Testis (tissue), 3 donors: ENCODE results near the gene ATL2. TPM values are rescaled to one million over a fixed set of nuclear protein-coding genes. Genes with fewer than 3 reads are reported as not detected.
A peak's percentile ranks its signal among the peaks of the same experiment; 100 is the strongest.

Experiments
- DNase-seq: peaks from one replicate; pipeline ENCODE4 v3.0.0-alpha.2; 2019
- H3K27ac ChIP-seq, 2 donors: fragments of 200-600 bp; sonication (generic); one replicate each; pipeline ENCODE4 v1.5.1; 2019
- H3K27me3 ChIP-seq: fragments of 200-600 bp; sonication (generic); one replicate; pipeline ENCODE4 v1.5.1; 2019
- H3K36me3 ChIP-seq: fragments of 200-600 bp; sonication (generic); one replicate; pipeline ENCODE4 v1.5.1; 2017; ENCODE audit warnings: low read depth; ENCODE audit errors: missing control alignments
- H3K4me1 ChIP-seq: fragments of 200-600 bp; sonication (generic); one replicate; pipeline ENCODE4 v1.5.1; 2019
- H3K4me3 ChIP-seq, 2 donors: fragments of 200-600 bp; sonication (generic); one replicate each; pipeline ENCODE4 v1.5.1; 2017 to 2019
- H3K9me3 ChIP-seq: fragments of 200-600 bp; sonication (generic); one replicate; pipeline ENCODE4 v1.5.1; 2017
- POLR2A ChIP-seq: fragments of 450-650 bp; IDR thresholded peaks from one replicate; pipeline ENCODE4 v1.6.1; 2017; ENCODE audit warnings: antibody characterized with exemption, mild to moderate bottlenecking, moderate library complexity
- WGBS, 2 donors: methylation state at CpG; one replicate each; pipeline ENCODE4 v1.1.5; 2018; 5-methylcytosine and 5-hydroxymethylcytosine counted together
- intact Hi-C: fragments of 100-400 bp; cut with DNase I; formaldehyde crosslinking; loops from one replicate; pipeline ENCODE4 v1.15.1; 2023; ENCODE audit warnings: low total_unique reads
- polyA plus RNA-seq: library from polyadenylated mRNA; stranded (reverse); fragments of 350-450 nt; fragmentation: Illumina TruSeq; extraction: RNeasy Lipid Tissue Mini Kit (QIAGEN cat#74804); gene quantifications from one replicate; pipeline ENCODE4 v1.2.3, GENCODE V29; 2014; ENCODE audit warnings: low read depth, low replicate concordance; ENCODE audit not compliant: insufficient read depth
- total RNA-seq, 2 donors: library from RNA; depleted of rRNA; stranded (reverse); fragments of >200 nt; gene quantifications; one replicate each; pipeline ENCODE4 v1.2.3, GENCODE V29; 2016
- TF ChIP-seq, protein P1 (sequence below), 3 experiments: fragments of 450-650 bp in 2 of 3; fragments of 200-600 bp in 1 of 3; sonication (generic) in 1 of 3; IDR thresholded peaks; one replicate each; pipeline ENCODE4 v1.5.1; 2016 to 2019; ENCODE audit warnings: antibody characterized with exemption in 3 of 3, mild to moderate bottlenecking in 2 of 3, moderate library complexity in 1 of 3

Gene ATL2
- total and polyA plus RNA-seq, 3 donors from 2014 or later = 38.8 to 96.3 (median 80.9) TPM

DNA sequence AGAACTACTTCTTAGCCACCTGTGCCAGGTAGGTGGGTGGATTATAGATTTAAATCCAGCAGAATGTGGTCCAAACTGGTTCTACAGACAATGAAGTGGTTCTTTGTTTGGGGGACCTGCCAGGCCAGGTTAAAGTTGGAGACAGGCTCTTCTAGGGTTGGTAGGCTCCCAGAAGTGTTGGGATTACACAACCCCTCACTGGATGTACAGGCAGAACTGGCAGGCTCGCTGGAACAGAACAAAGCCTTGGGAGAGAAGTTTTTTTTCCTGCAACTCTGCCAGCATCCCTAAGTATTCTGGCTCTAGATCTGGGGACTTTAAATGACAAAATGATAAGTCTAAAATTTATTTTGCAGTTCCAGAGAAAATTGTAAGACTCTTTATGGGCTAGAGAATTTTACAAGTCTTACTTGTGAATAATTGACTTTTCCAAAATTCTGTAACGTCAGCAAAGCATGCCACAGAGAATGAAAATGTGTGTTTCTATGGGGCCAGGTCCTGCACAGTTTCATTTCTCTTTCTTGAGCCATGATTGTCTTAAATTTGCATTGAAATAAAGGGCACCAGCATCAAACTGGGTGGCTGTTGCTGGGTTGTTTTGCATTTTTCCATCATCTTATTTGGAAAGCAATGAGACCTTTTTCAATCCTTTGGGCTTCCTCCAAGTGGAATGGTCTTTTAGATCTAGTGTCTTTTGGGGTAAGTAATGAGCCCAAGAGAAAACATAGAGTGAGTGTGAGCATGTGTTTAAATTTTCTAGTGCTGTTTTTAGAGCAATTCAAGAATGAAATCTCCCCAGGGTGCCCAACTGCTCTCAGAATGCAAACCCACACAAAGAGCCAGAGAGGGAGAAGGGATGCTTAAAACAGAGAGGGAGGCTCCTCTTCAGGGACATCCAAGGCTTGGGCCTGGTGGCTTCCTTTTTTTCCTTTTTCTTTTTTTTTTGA lies 32.4 kb upstream of the ATL2 start:
- no peak overlapping the region for H3K4me3 ChIP-seq
- H3K36me3 ChIP-seq = no peaks in the 10 kb centered on the region
- intact Hi-C loops = no loop called here
- peaks cover 32% of the 10 kb centered on the region for H3K4me1 ChIP-seq
- H3K27ac ChIP-seq = no peak overlapping the region
- H3K27me3 ChIP-seq = no peaks in the 10 kb centered on the region
- TF ChIP-seq, protein P1, sequence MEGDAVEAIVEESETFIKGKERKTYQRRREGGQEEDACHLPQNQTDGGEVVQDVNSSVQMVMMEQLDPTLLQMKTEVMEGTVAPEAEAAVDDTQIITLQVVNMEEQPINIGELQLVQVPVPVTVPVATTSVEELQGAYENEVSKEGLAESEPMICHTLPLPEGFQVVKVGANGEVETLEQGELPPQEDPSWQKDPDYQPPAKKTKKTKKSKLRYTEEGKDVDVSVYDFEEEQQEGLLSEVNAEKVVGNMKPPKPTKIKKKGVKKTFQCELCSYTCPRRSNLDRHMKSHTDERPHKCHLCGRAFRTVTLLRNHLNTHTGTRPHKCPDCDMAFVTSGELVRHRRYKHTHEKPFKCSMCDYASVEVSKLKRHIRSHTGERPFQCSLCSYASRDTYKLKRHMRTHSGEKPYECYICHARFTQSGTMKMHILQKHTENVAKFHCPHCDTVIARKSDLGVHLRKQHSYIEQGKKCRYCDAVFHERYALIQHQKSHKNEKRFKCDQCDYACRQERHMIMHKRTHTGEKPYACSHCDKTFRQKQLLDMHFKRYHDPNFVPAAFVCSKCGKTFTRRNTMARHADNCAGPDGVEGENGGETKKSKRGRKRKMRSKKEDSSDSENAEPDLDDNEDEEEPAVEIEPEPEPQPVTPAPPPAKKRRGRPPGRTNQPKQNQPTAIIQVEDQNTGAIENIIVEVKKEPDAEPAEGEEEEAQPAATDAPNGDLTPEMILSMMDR (IDR thresholded peaks at IDR 0.05) = no peak
- no peak for TF ChIP-seq POLR2A
- H3K9me3 ChIP-seq = no peaks in the 10 kb centered on the region
- DNase-seq = peak; percentile 55
- 41 to 42% methylated on average over 2 of the region's 2 CpGs for WGBS, 2 donors

DNA sequence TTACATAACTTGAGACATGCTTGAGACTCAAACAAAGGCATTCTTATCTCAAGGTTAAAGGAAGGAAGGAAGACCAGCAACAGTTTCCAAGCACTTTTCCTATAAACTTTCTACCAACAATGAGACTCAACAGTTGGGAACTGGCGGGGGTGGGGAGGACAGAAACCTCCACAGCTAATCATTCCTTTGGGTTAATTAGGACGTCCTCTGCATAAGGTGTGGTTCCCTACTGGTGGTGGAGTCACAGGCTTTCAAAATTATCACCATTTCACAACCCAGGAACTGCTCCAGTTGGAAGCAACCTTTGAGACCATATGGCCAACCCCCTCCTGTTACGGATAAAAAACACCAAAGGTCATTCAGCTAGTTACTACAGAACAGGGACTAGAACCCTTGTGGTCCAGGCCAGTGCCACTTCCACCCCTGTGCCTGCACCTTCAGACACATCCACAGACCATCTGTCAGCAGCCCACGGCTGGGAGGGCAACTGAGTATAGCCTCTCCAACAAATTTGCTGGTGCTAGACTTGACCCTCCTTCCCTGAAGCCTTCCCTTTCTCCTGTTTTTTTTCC lies 30.1 kb upstream of the ATL2 start:
- H3K27ac ChIP-seq = peak overlapping the region; percentile 69 to 70
- no peaks in the 10 kb centered on the region for H3K27me3 ChIP-seq
- no peaks in the 10 kb centered on the region for H3K9me3 ChIP-seq
- no peak overlapping the region for H3K4me3 ChIP-seq
- DNase-seq = peak; percentile 33
- intact Hi-C loops = no loop called here
- no peak for TF ChIP-seq POLR2A
- TF ChIP-seq, protein P1 (IDR thresholded peaks at IDR 0.05) = no peak
- 43 to 45% methylated on average over 4 of the region's 4 CpGs for WGBS, 2 donors
- H3K36me3 ChIP-seq = no peaks in the 10 kb centered on the region
- H3K4me1 ChIP-seq = peaks cover 32% of the 10 kb centered on the region

GRCh38 chr2:38406597-38407110 lies 29.6 kb upstream of the ATL2 start:
- Histone ChIP-seq H3K27me3 (no peaks in the 10 kb centered on the region), H3K4me1 (peaks cover 32% of the 10 kb centered on the region), H3K36me3 (no peaks in the 10 kb centered on the region), H3K27ac (peak overlapping the region; percentile 69 to 70), H3K4me3 (no peak overlapping the region), H3K9me3 (no peaks in the 10 kb centered on the region)
- WGBS, 2 donors = 34 to 41% methylated on average over 8 of the region's 8 CpGs
- intact Hi-C loops = no loop called here
- TF ChIP-seq POLR2A = no peak
- TF ChIP-seq, protein P1 (IDR thresholded peaks at IDR 0.05) = no peak
- peak; percentile 53 for DNase-seq

- WGBS, 2 donors = 70 to 77% methylated on average over 9 of the region's 9 CpGs
- H3K36me3 ChIP-seq = no peaks in the 10 kb centered on the region
Measured at GRCh38 chr2:38405917-38406596, 29.0 kb upstream of the ATL2 start.

More at GRCh38 chr2:38405917-38406596, 29.0 kb upstream of the ATL2 start:
- Histone ChIP-seq H3K4me1 (peaks cover 32% of the 10 kb centered on the region), H3K9me3 (no peaks in the 10 kb centered on the region), H3K27ac (peak overlapping the region; percentile 69 to 70), H3K27me3 (no peaks in the 10 kb centered on the region), H3K4me3 (no peak overlapping the region)
- intact Hi-C loops = no loop called here
- no peak for TF ChIP-seq POLR2A
- TF ChIP-seq, protein P1 (IDR thresholded peaks at IDR 0.05) = no peak
- no peak for DNase-seq
